Stimulated activated CD8-positive, alpha-beta memory T cell treated with anti-CD3 and anti-CD28 coated beads, Interleukin-4, amount 100 ng/mL, for 1 hour (primary cell): ENCODE data around the gene RAX2.
"Not testable (repeated sequence)": the region's sequence is repeated elsewhere in the genome, so short reads cannot be mapped to it uniquely, and the experiment has no call there.

ENCODE experiments used
- DNase-seq, 2 donors: peaks; one replicate each; pipeline ENCODE4 v3.0.0-alpha.2; 2020; ENCODE audit warnings: low read depth in 2 of 2, low spot score in 1 of 2

Gene RAX2

GRCh38 chr19:3778104-3778867 is 6.3 kb upstream of the RAX2 start:
- no peak for DNase-seq

- no peak for DNase-seq
Measured at GRCh38 chr19:3776479-3777040, 4.5 kb upstream of the RAX2 start.

GRCh38 chr19:3775831-3776230 is 3.8 kb upstream of the RAX2 start:
- no peak for DNase-seq

GRCh38 chr19:3775374-3775711 is 3.3 kb upstream of the RAX2 start:
- no peak for DNase-seq

GRCh38 chr19:3774621-3775373 is 2.8 kb upstream of the RAX2 start:
- no peak for DNase-seq

- DNase-seq, result no peak
Measured at GRCh38 chr19:3773814-3774515, 1.9 kb upstream of the RAX2 start.

GRCh38 chr19:3771000-3771905 is 775 bp downstream of the RAX2 start:
- no peak for DNase-seq

GRCh38 chr19:3770136-3770999 is 1.7 kb downstream of the RAX2 start:
- no peak for DNase-seq

- no peak for DNase-seq
Measured at GRCh38 chr19:3769494-3769893, 2.5 kb downstream of the RAX2 start.

- DNase-seq, result no peak
Measured at GRCh38 chr19:3768748-3769099, 3.3 kb downstream of the RAX2 start.

- DNase-seq, result no peak
Measured at GRCh38 chr19:3768015-3768747, 3.8 kb downstream of the RAX2 start.

- DNase-seq, result no peak
Measured at GRCh38 chr19:3767050-3767449, 5.0 kb downstream of the RAX2 start.

- DNase-seq, result no peak
Measured at GRCh38 chr19:3766520-3766919, 5.5 kb downstream of the RAX2 start.

- not testable (repeated sequence) for DNase-seq
Measured at GRCh38 chr19:3765757-3766156, 6.3 kb downstream of the RAX2 start.

- no peak for DNase-seq
Measured at GRCh38 chr19:3765121-3765520, 6.9 kb downstream of the RAX2 start.

- peak; percentile 96 to 99 for DNase-seq
Measured at GRCh38 chr19:3762501-3763459, 9.2 kb downstream of the RAX2 start, which contains the start of gene MRPL54. MRPL54 (plus strand) TSS chr19:3762682; CDS start chr19:3762701, 19 bp downstream.

GRCh38 chr19:3762130-3762473 is 9.9 kb downstream of the RAX2 start:
- no peak for DNase-seq
